GM10266 (cell line): ENCODE data around the gene FEZF2.

Experiments used
- DNase-seq: peaks from one replicate; pipeline ENCODE4 v3.0.0; 2012; ENCODE audit errors: extremely low spot score
- TF ChIP-seq, protein P1 (sequence below): IDR thresholded peaks from 2 replicates; pipeline ENCODE4 v1.5.1; 2012; ENCODE audit warnings: mild to moderate bottlenecking, low read depth; ENCODE audit not compliant: control insufficient read depth, insufficient read depth; ENCODE audit errors: missing control alignments

The FEZF2 gene

DNA sequence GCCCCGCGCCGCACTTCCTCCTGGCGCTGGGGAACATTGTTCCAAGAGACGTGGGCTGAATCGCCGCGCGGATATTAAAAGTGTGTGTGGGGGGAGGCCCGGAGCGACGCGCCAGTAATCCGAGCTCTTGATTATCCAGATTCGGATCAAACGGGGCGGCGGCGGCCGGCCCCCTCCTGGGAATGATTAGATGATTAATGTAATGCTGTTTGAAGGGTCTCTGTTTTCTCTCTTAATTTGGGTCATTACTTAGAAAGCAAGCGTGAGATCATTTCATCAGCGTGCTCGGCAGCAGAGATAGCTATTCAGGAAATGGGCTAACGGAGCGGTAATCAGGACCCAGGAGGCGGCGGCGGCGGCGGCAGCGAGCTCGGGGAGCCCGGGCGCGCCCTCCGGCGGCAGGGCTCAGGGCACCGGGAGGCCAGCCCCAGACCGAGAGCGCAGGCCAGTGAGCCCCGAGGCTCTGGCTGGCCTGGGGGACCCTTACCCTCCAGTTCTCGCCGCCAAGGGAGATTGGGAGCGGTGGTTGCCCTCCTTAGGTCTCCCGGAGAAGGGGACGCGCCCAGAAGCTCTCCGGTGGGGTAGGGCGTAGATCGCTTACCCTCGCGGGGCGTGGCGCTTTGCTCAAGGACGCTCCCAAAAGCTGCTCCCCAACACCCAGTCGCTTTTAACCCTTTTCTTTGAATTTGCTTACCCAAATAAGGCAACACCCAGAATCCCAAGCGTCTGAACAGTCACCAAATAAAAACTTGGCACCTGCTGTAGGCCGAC is 4.5 kb downstream of the FEZF2 start:
- TF ChIP-seq, protein P1, sequence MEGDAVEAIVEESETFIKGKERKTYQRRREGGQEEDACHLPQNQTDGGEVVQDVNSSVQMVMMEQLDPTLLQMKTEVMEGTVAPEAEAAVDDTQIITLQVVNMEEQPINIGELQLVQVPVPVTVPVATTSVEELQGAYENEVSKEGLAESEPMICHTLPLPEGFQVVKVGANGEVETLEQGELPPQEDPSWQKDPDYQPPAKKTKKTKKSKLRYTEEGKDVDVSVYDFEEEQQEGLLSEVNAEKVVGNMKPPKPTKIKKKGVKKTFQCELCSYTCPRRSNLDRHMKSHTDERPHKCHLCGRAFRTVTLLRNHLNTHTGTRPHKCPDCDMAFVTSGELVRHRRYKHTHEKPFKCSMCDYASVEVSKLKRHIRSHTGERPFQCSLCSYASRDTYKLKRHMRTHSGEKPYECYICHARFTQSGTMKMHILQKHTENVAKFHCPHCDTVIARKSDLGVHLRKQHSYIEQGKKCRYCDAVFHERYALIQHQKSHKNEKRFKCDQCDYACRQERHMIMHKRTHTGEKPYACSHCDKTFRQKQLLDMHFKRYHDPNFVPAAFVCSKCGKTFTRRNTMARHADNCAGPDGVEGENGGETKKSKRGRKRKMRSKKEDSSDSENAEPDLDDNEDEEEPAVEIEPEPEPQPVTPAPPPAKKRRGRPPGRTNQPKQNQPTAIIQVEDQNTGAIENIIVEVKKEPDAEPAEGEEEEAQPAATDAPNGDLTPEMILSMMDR: no peak
- no peak for DNase-seq

DNA sequence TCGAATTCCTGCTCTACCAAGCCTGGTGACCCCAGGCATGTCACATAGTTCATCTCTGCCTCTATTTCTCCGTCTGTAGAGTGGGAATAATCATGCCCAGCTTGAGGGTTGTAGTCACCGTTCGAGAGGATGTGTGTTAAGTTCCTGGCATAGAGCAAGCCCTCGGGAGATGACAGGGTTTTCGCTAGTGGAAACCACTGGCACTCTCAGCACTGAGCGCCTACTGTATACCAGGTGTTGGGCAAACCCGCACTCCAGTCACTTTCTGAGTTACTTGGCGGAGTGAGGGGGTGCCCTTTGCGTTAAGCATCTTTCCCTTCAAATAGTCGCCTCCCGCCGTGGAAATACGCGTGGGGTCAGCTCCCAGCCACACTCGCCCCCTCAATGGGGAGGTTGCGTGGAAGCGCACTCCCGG is 5.1 kb downstream of the FEZF2 start:
- TF ChIP-seq, protein P1: no peak
- DNase-seq: no peak

DNA sequence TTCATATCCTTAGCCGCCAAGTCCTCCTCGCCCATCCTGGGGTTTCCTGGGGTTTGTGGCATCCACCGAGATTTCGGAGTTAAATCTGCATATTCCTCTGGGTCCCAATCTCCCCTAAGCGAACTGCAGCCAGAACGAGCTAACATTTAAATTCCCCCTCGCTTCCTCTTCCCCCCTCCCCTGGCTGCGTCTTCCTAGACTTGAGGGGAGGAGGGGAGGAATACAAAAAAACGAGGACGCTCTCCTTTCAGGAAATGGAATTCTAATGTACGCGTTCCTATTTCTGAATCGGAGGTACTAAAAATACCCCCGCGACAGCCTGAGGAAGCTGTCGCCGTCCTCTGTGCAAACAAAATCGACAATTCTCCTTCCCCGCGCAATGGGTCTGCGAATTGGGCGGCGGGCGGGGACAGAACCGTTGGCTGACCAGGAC is 5.6 kb downstream of the FEZF2 start:
- no peak for DNase-seq
- TF ChIP-seq, protein P1: no peak

DNA sequence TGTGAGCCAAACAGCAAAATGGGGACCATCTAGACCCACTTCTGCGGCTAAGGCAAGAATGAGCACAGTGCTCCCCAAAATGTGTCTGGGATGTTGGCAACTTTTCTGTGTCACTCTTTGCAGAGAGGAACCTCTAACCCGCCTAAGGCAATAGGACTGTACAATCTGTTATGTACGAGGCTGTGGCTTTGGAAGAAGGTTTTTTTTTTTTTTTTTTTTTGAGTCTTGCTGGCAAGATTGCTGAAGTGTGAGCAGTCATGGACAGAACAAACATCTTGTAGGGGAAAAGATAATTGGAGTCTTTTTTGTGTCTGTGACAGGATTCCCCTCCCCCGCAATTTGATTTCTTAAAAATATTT is 7.2 kb downstream of the FEZF2 start:
- no peak for DNase-seq
- TF ChIP-seq, protein P1: no peak

DNA sequence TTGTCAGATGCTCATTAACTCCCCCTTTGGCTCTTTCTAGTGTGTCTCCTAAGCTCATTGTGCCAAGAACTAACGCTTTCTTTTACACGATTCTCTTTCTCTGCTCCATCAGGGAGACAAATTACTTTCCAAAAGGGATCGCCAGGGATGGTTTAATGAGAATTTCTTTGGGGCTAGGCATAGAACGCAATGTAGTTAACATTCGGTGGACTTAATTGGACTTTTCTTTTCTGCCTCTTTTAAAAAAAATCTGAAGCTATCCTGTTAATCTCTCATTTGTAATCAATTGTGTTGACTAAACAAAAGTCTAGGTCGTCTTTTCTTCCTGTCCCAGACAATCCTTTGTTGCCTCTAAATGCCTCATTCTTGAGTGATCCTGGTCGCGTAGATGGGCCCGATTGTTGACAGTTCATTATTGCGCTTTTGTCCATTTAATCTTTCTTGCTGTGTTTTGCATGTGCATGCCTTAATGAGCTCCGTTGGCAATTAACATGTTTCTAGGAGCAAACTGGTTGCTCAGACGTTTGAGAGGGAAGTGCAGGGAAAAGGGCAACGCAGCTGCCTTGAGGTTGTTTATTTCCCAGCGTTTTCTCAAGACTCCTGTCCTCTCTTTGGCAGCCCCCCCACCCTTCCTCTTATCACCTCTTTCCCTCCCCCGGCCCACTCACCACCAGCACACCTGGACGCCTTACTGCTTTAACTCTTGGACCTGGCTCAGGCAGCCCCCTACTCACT is 7.8 kb downstream of the FEZF2 start:
- no peak for DNase-seq
- TF ChIP-seq, protein P1: no peak

DNA sequence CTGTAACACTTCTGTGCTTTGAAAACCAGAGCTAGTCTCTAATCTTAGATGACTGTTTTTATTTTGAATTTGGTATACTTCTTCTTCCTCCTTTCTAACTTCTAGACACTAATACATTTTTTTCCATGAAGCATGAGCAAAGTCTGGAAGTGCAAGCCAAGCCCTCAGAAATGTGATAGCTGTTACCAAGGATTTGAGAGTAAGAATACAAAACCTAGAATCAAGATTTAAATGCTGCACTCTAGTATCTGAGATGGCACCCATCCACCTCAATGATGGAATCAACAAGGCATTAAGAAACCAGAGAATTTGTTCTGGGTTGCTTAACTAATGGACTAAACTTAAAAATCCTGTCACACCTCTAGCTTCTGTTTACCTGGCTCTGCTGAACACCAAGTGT is 9.2 kb downstream of the FEZF2 start:
- no peak for DNase-seq
- TF ChIP-seq, protein P1: no peak

DNA sequence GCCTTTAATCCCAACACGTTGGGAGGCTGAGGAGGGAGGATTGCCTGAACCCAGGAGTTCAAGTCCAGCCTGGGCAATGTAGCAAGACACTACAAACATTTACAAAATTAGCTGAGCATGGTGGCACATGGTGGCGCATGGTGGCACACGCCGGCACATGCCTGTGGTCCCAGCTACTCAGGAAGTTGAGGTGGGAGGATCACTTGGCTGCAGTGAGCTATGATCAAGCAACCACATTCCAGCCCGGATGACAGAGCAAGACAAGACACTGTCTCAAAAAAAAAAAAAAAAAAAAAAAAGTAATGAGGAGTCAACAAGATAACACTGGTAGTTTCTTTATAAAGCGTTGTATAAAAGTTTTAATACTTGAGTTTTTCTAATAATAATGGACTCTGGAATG is 10.1 kb downstream of the FEZF2 start:
- DNase-seq: no peak
- TF ChIP-seq, protein P1: no peak
